Astrocyte of the cerebellum (primary cell): ENCODE results near the gene RAX.
A peak's percentile ranks its signal among the peaks of the same experiment; 100 is the strongest.

Experiments
- DNase-seq: peaks from one replicate; pipeline ENCODE4 v3.0.0-alpha.2; 2011; ENCODE audit warnings: low read depth
- H3K4me3 ChIP-seq: 2 replicates; pipeline ENCODE4 v1.5.1; 2011; ENCODE audit warnings: mild to moderate bottlenecking, low read depth, low read length, moderate library complexity
- CTCF ChIP-seq: IDR thresholded peaks from 2 replicates; pipeline ENCODE4 v1.5.1; 2012; ENCODE audit warnings: low read length, low read depth, moderate library complexity, mild to moderate bottlenecking; ENCODE audit errors: missing control alignments
- in situ Hi-C: cut with HindIII; loops from 2 replicates; pipeline ENCODE4 v1.10.0; 2017; ENCODE audit warnings: low sequenced_read_pairs

RAX gene

GRCh38 chr18:59272891-59273758, at the start of gene RAX:
Gene RAX, minus strand, starts transcription at chr18:59273454. Its CDS starts 248 bp downstream, at chr18:59273206.
- in situ Hi-C loops = no loop called here
- no peak within 1 kb of the TSS for H3K4me3 ChIP-seq
- TF ChIP-seq CTCF = peak; percentile 9
- DNase-seq = no peak

- in situ Hi-C loops = no loop called here
- DNase-seq = no peak
- no peak within 1 kb of the TSS for H3K4me3 ChIP-seq
- TF ChIP-seq CTCF = no peak
Measured at GRCh38 chr18:59318460-59319050, 45.3 kb upstream of the RAX start, which contains the start of gene CPLX4. Gene CPLX4, minus strand, starts transcription at chr18:59318649. Its CDS starts 187 bp downstream, at chr18:59318462.

- TF ChIP-seq CTCF = no peak
- in situ Hi-C loops = no loop called here
- no peak overlapping the region for H3K4me3 ChIP-seq
- DNase-seq = peak; percentile 13
Measured at GRCh38 chr18:59311631-59312030, 38.4 kb upstream of the RAX start.

GRCh38 chr18:59308938-59309260, 35.6 kb upstream of the RAX start:
- no peak for TF ChIP-seq CTCF
- in situ Hi-C loops = no loop called here
- H3K4me3 ChIP-seq = peak overlapping the region; percentile 15
- DNase-seq = no peak

GRCh38 chr18:59308248-59308937, 35.1 kb upstream of the RAX start:
- peak overlapping the region; percentile 15 for H3K4me3 ChIP-seq
- peak; percentile 86 for TF ChIP-seq CTCF
- in situ Hi-C loops = no loop called here
- peak; percentile 11 for DNase-seq

- H3K4me3 ChIP-seq = no peak overlapping the region
- DNase-seq = no peak
- in situ Hi-C loops = no loop called here
- no peak for TF ChIP-seq CTCF
Measured at GRCh38 chr18:59306640-59307039, 33.4 kb upstream of the RAX start.
